ENCODE data around the gene AHRR.

Gene AHRR

GRCh38 chr5:355958-356357, 34.4 kb downstream of the AHRR start:
- no peak overlapping the region for H3K27ac ChIP-seq
- CTCF ChIA-PET = no interaction called here
- POLR2A ChIA-PET (ENCODE audit: low non-redundant PET) = no interaction called here
- DNase-seq (ENCODE audit: low spot score) = no peak
- TF ChIP-seq CTCF (conservative IDR thresholded peaks at IDR 0.05; ENCODE audit: low read depth) = no peak

GRCh38 chr5:359301-359897, 37.9 kb downstream of the AHRR start:
- ChIA-PET POLR2A (ENCODE audit: low non-redundant PET) (no interaction called here), CTCF (no interaction called here)
- no peak overlapping the region for H3K27ac ChIP-seq
- DNase-seq (ENCODE audit: low spot score) = no peak
- no peak for TF ChIP-seq CTCF (conservative IDR thresholded peaks at IDR 0.05; ENCODE audit: low read depth)

GRCh38 chr5:360257-361027, 38.9 kb downstream of the AHRR start:
- CTCF ChIA-PET = no interaction called here
- POLR2A ChIA-PET (ENCODE audit: low non-redundant PET) = no interaction called here
- TF ChIP-seq CTCF (conservative IDR thresholded peaks at IDR 0.05; ENCODE audit: low read depth) = no peak
- no peak overlapping the region for H3K27ac ChIP-seq
- no peak for DNase-seq (ENCODE audit: low spot score)

GRCh38 chr5:362189-362588, 40.7 kb downstream of the AHRR start:
- no peak for DNase-seq (ENCODE audit: low spot score)
- CTCF ChIA-PET = no interaction called here
- no peak for TF ChIP-seq CTCF (conservative IDR thresholded peaks at IDR 0.05; ENCODE audit: low read depth)

GRCh38 chr5:362978-363765, 41.7 kb downstream of the AHRR start:
- DNase-seq (ENCODE audit: low spot score) = no peak
- H3K27ac ChIP-seq = no peak overlapping the region
- CTCF ChIA-PET = no interaction called here
- POLR2A ChIA-PET (ENCODE audit: low non-redundant PET) = no interaction called here
- TF ChIP-seq CTCF (conservative IDR thresholded peaks at IDR 0.05; ENCODE audit: low read depth) = no peak

More at GRCh38 chr5:362189-362588, 40.7 kb downstream of the AHRR start:
- POLR2A ChIA-PET (ENCODE audit: low non-redundant PET) = no interaction called here
- H3K27ac ChIP-seq = no peak overlapping the region

- no peak for TF ChIP-seq CTCF (conservative IDR thresholded peaks at IDR 0.05; ENCODE audit: low read depth)
- POLR2A ChIA-PET (ENCODE audit: low non-redundant PET) = no interaction called here
- DNase-seq (ENCODE audit: low spot score) = no peak
- H3K27ac ChIP-seq = no peak overlapping the region
- CTCF ChIA-PET = no interaction called here
Observed at GRCh38 chr5:364497-364896, 43.0 kb downstream of the AHRR start.
